Peyer's patch (tissue), 4 donors: ENCODE measurements around the gene MTERF4. TPM values are rescaled to one million over a fixed set of nuclear protein-coding genes. Genes with fewer than 3 reads are reported as not detected.
A peak's percentile ranks its signal among the peaks of the same experiment; 100 is the strongest.

Source experiments
- DNase-seq, 3 donors: peaks; one replicate each; pipeline ENCODE4 v3.0.0-alpha.2; 2017 to 2019
- H3K27ac ChIP-seq, 4 donors: fragments of 200-600 bp; sonication (generic); one replicate each; pipeline ENCODE4 v1.5.1; 2016 to 2019
- H3K27me3 ChIP-seq, 2 donors: fragments of 200-600 bp; sonication (generic); one replicate each; pipeline ENCODE4 v1.5.1; 2019
- H3K36me3 ChIP-seq, 3 donors: fragments of 200-600 bp; sonication (generic); one replicate each; pipeline ENCODE4 v1.5.1; 2016 to 2019
- H3K4me1 ChIP-seq, 4 donors: fragments of 200-600 bp; sonication (generic); one replicate each; pipeline ENCODE4 v1.5.1; 2016 to 2019
- H3K4me3 ChIP-seq, 4 donors: fragments of 200-600 bp; sonication (generic); 1 replicate in 3 of 4; 2 replicates in 1 of 4; pipeline ENCODE4 v1.5.1; 2016 to 2019; ENCODE audit warnings: mild to moderate bottlenecking in 1 of 4
- H3K9me3 ChIP-seq, 4 donors: fragments of 200-600 bp; sonication (generic); one replicate each; pipeline ENCODE4 v1.5.1; 2016 to 2019; ENCODE audit warnings: mild to moderate bottlenecking in 1 of 4
- POLR2A ChIP-seq, 2 donors: fragments of 450-650 bp; IDR thresholded peaks; one replicate each; pipeline ENCODE4 v1.5.1; 2017; ENCODE audit warnings: antibody characterized with exemption in 2 of 2, mild to moderate bottlenecking in 2 of 2, moderate library complexity in 2 of 2
- total RNA-seq, 4 donors: library from RNA; depleted of rRNA; stranded (reverse); fragments of >200 nt; gene quantifications; one replicate each; pipeline ENCODE4 v1.1.0, GENCODE V29; 2016
- TF ChIP-seq, protein P1 (sequence below), 6 experiments: fragments of 450-650 bp in 4 of 6; fragments of 200-600 bp in 2 of 6; sonication (generic) in 1 of 6; IDR thresholded peaks; one replicate each; pipeline ENCODE4 v1.5.1; 2017 to 2019; ENCODE audit warnings: antibody characterized with exemption in 6 of 6, mild to moderate bottlenecking in 3 of 6, moderate library complexity in 1 of 6

The MTERF4 gene
- total RNA-seq, 4 donors from 2014 or later: 28.9 to 55.4 (median 47.9) TPM

DNA sequence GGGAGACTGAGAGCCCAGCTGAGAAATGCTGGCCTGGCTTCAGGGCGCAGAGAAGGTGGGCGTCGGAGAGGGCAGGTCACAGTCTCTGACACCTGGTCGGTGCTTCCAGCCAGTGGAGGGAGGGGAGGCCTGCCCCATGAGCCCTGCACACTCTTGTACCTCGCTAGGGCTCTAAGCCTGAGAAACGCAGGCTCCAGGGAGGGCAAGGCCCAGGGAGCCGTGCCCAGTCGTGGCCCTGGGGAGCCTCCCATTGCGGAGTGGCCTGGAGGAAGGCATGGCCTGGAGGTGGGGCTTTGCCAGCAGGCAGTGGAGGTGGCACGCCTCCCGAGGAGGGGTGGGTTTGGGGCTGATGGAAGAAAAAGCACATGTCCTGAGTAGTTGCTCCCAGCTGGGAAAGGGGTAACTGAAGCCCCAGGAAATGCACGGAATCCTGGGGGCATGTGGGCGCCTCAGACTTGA, 39.0 kb downstream of the MTERF4 start:
- peaks cover 0 to 5% (median 2%) of the 10 kb centered on the region in 4 donors for H3K4me1 ChIP-seq
- no peak overlapping the region for H3K27ac ChIP-seq

DNA sequence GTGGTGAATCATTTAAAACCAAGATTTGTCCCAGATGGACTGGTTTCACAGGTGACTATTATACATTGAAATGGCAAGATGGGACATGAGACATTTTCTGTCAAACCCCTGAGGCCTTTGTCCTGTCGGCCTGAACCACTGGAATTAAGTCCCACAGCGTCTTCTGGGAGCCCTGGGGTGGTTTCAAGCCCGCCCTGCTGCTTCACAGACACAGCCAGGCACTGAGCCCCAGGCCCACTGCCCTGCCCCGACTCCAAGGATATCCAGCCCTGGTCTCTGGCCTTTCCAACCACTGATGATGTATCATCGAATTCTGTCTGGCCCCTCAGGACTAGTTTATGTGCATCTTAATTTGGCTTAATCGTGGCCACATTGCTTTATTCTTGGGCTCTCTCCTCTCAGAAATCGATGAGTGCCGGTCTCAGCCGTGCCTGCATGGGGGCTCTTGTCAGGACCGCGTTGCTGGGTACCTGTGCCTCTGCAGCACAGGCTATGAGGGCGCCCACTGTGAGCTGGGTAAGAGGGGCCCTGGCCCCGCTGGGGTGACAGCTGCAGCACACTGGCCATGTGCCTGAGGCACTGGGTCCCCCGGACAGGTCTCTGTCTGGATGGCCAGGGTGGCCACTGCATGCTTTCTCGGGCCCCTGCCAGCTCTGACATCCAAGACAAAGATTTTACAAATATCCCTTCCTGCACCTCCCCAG, 39.5 kb downstream of the MTERF4 start:
- Histone ChIP-seq H3K36me3 (peaks cover 0 to 6% (median 0%) of the 10 kb centered on the region in 3 donors), H3K27ac (no peak overlapping the region), H3K4me3 (no peak overlapping the region), H3K27me3 (no peaks in the 10 kb centered on the region), H3K9me3 (no peaks in the 10 kb centered on the region), H3K4me1 (peaks cover 0 to 5% (median 2%) of the 10 kb centered on the region in 4 donors)
- peak in 2 of 3 donors; percentile 14 to 45 for DNase-seq
- TF ChIP-seq, protein P1, sequence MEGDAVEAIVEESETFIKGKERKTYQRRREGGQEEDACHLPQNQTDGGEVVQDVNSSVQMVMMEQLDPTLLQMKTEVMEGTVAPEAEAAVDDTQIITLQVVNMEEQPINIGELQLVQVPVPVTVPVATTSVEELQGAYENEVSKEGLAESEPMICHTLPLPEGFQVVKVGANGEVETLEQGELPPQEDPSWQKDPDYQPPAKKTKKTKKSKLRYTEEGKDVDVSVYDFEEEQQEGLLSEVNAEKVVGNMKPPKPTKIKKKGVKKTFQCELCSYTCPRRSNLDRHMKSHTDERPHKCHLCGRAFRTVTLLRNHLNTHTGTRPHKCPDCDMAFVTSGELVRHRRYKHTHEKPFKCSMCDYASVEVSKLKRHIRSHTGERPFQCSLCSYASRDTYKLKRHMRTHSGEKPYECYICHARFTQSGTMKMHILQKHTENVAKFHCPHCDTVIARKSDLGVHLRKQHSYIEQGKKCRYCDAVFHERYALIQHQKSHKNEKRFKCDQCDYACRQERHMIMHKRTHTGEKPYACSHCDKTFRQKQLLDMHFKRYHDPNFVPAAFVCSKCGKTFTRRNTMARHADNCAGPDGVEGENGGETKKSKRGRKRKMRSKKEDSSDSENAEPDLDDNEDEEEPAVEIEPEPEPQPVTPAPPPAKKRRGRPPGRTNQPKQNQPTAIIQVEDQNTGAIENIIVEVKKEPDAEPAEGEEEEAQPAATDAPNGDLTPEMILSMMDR (IDR thresholded peaks at IDR 0.05): no peak
- no peak for TF ChIP-seq POLR2A (IDR thresholded peaks at IDR 0.05)

More for the DNA sequence above, 39.0 kb downstream of the MTERF4 start:
- peak in 2 of 3 donors; percentile 11 to 40 for DNase-seq
- no peaks in the 10 kb centered on the region for H3K27me3 ChIP-seq
- peaks cover 0 to 6% (median 0%) of the 10 kb centered on the region in 3 donors for H3K36me3 ChIP-seq
- H3K4me3 ChIP-seq: no peak overlapping the region
- H3K9me3 ChIP-seq: no peaks in the 10 kb centered on the region
- TF ChIP-seq, protein P1 (IDR thresholded peaks at IDR 0.05): no peak
- TF ChIP-seq POLR2A (IDR thresholded peaks at IDR 0.05): no peak

DNA sequence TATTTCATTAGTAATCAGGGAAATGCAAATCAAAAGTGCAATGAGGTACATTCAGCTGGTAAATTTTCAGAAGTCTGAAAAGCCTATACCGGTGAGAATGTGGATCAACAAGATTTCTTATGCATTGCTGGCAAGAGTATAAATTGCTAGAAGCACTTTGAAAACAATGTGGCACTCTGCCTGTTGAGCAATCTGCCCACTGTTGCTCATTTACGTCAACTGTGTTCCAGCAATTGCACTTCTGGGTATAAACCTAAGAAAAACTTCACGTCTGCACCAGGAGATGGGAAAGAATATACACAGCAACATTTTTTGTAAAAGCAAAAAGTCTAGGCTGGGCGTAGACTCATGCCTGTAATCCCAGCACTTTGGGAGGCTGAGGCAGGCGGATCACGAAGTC, 40.8 kb downstream of the MTERF4 start:
- H3K36me3 ChIP-seq: no peaks in the 10 kb centered on the region
- no peak overlapping the region for H3K27ac ChIP-seq
- DNase-seq: peak in 1 of 3 donors; percentile 10
- H3K4me3 ChIP-seq: no peak overlapping the region
- H3K9me3 ChIP-seq: no peaks in the 10 kb centered on the region
- TF ChIP-seq, protein P1 (IDR thresholded peaks at IDR 0.05): no peak
- TF ChIP-seq POLR2A (IDR thresholded peaks at IDR 0.05): no peak
- H3K4me1 ChIP-seq: peaks cover 0 to 5% (median 2%) of the 10 kb centered on the region in 4 donors
- H3K27me3 ChIP-seq: no peaks in the 10 kb centered on the region

DNA sequence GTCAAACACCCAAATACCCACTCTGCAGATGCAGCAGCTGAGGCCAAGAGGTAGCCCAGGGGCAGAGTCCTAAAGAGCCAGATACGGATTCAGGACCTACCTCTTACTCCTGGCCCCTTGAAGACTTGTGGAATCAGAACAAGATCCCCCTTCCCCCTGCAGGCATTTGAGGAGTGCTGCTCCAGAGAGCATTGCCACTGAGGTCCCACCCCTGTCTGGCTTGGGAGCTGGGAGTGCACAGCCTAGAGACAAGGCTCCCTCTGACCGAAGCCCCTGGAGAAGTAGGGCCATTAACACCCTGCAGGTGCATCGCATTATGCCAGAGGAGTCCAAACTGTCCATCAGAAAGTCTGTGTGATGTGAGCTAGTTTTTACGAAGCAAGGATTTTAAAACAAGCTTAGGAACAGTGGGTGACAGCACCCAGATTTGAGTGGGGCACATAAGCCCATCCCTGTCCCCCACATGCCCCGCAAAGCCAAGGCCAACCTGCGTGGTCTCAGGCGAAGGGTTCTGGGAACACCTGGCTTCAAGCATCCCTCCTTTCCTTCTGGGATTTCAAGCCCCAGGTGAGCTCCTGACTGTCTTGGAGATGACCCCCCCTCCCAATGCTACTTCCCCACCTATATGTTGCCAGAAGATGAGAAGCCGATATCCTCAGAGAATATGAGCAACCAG, 48.4 kb downstream of the MTERF4 start:
- no peaks in the 10 kb centered on the region for H3K4me1 ChIP-seq
- H3K27me3 ChIP-seq: no peaks in the 10 kb centered on the region
- no peak overlapping the region for H3K4me3 ChIP-seq
- TF ChIP-seq, protein P1 (IDR thresholded peaks at IDR 0.05): no peak
- no peak for TF ChIP-seq POLR2A (IDR thresholded peaks at IDR 0.05)
- peaks cover 0 to 10% (median 0%) of the 10 kb centered on the region in 3 donors for H3K36me3 ChIP-seq
- H3K27ac ChIP-seq: no peak overlapping the region
- H3K9me3 ChIP-seq: no peaks in the 10 kb centered on the region
- no peak for DNase-seq

DNA sequence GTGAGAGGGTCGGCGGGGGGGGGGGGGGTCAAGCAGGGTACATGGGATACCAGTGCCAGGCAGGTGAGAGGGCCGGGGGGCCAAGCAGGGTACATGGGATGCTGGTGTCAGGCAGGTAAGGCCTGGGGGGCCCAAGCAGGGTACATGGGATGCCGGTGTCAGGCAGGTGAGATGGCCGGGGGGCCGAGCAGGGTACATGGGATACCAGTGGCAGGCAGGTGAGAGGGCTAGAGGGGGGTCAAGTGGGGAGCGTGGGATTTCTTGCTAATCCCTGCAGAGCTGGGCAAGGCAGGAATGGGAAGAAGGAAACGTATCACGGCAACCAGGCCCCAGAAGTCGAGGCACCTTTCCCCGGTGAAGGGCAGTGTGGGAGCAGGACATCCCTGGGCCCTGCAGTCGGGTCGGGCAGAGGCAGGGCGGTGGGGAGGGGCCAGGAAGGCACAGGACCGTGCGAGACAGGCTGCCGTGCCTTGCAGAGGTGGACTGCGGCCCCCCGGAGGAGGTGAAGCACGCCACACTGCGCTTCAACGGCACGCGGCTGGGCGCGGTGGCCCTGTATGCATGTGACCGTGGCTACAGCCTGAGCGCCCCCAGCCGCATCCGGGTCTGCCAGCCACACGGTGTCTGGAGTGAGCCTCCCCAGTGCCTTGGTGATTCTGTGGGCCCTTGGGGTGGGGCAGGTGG, 49.3 kb downstream of the MTERF4 start:
- DNase-seq: peak in 1 of 3 donors; percentile 12
- TF ChIP-seq, protein P1 (IDR thresholded peaks at IDR 0.05): no peak
- Histone ChIP-seq H3K27me3 (no peaks in the 10 kb centered on the region), H3K4me1 (no peaks in the 10 kb centered on the region), H3K9me3 (no peaks in the 10 kb centered on the region), H3K27ac (no peak overlapping the region), H3K4me3 (no peak overlapping the region), H3K36me3 (peaks cover 0 to 10% (median 0%) of the 10 kb centered on the region in 3 donors)
